ENCODE results near the gene TLCD1.

The TLCD1 gene

DNA sequence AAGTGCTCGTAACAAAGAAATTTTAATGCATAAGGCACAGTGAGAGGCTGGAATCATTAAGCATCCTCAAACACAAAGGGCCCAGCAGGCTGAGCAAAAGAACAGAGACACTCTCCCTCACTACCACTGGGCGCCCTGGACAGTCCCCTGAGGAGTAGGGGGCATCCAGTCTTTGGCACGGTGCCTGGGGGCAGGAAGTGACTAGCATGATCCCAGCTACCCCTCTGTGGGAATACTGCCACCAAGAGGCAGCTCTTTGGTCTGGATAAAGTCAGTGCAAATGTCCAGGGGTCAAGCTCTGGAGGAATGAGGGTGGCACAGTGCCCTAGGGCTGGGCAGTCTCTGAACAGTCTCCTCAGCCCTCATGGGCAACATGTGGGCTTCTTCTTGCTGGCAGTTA lies 11.8 kb downstream of the TLCD1 start:
- no peak for DNase-seq (ENCODE audit: low read depth in 1 of 2, low spot score in 1 of 2)

DNA sequence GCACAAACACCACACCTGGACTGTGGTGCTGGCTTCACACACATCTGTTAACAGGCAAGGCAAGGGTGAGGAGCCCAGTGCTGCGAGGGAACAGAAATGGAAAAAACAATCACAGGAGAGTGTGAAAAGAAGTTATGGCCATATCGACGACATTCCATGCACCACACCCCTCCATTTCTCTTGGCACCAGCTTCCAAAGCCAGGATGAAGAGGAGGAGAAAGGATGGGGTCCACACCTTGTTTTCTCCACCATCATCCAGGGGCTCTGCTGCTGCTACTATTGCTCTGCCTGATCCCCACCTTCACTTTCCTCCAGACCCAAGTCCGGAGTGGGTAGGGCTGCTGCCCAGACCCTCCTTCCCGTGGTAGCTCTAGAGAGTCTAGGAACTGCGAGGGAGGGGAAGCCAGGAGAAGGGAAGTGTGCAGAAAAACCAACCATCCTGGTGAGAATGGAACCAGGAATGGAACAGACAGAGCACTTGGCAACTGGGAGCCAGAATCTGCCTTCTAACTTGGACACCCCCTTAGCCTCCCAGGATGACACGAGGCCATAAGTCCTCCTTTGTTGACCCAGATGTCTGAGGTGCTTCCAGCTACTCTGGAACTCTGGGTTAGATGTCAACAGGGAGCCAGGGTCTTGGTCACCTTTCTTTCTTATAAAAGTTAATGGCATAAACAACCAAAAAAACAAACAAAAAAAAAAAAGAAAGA lies 13.2 kb downstream of the TLCD1 start:
- DNase-seq (ENCODE audit: low read depth in 1 of 2, low spot score in 1 of 2), result no peak

DNA sequence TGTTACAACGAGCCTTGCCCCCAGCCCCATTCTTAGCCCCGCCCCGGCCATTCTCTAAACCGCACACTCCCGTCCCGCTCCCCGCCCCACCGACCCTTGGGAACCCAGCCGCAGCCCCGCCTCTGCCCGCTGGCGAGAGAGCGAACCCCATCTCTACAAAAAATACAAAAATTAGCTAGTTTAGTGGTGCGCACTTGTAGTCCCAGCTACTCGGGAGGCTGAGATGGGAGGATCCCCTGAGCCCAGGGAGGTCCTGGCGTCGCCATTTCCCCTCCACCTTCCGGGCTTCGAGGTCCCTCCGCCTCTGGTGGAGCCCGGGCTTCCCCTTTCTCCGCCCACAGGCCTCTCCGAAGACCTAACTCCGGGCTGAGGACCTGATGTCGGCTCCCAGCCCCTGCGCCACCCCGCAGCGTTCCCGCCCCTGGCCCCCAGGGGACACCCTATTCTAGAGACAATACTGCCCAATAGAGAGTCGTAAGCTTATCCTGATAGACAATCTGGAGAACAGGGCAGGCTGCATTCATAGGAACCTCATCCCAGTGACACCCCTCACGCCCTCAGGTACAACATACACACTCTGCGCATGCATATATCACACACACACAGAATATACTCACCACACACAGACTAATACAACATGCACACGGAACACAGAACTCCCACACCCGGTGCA lies 13.9 kb downstream of the TLCD1 start:
- peak; percentile 34 to 51 for DNase-seq (ENCODE audit: low read depth in 1 of 2, low spot score in 1 of 2)

DNA sequence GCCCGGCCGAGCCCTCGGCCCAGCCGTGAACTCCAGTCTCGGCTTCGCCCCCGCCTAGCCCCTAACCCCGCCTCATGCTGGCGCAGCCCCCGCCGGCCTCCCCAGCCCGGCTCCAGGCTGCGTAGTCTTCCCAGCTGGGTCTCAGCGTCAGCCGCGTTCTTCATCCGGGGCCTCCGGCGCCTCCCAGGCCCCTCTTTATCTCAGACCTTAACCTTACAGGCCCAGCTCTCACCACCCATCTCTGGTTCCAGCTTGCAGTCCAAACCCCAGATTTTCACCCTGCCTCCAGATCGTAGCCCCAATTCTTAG lies 14.4 kb downstream of the TLCD1 start, which contains the start of gene PROCA1:
Gene PROCA1, minus strand, starts transcription at position 166 of the 309 bp plus-strand sequence. CDS start 228 bp downstream, outside the sequence.
- DNase-seq (ENCODE audit: low read depth in 1 of 2, low spot score in 1 of 2), result no peak

DNA sequence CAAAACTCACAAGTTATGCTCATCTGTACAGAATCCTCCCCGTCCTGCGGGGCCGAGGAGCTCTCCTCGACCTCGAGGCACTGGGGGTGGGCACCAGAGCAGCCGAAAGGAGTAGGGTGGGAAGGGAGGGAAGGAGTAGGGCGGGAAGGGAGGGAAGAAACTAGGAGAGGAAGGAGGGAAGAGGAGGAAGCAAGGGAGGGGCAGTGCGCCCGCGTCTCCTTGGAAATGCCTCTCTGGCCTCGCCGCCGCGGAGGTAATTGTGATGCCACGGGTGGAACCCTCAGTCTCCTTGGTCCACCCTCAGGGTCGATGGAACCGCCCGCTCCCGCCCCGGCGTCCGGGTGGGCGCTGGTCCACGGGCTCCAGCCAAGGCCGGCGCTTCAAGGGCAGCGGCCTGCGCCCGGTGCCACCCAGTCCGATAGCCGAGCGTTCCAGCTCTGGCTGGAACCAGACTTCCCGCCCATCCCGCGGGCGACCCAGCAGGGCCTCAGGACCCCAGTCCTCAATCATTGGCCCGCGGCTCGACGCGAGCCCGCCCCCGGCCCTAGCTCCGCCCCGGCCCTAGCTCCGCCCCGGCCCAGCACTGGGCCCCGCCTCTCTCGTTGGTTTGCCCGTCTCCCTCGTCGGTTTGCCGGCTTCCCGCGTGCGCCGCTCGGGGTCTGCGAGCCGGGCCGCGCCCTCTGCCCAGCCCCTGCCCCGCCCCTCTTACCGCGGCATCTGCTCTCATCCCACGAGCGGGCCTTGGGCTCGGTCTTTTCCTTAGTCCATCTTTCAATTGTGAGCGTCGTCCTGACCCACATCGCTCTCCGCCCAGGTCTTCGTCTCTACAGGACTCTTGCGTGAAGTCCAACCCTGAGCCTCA lies 14.9 kb downstream of the TLCD1 start:
- DNase-seq (ENCODE audit: low read depth in 1 of 2, low spot score in 1 of 2), result peak; percentile 79 to 81

DNA sequence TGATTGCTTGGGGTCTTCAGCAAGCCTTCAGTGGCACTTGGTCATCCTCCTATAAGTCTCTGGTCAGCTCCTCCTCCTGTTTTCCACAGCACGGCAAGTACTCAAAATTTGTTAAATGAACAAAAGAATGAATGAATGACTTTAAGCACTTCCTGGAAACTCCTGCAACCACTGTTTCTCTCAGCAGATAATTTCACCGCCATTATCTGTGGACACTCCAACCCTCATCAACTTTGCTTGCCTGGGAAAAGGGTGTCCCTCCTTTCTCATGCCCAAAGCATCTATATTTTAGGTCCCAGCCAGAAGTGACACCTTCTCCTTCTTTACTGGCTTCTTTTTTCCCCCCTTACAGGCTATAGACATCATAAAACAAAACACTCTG lies 18.7 kb downstream of the TLCD1 start:
- DNase-seq (ENCODE audit: low read depth in 1 of 2, low spot score in 1 of 2), result no peak

DNA sequence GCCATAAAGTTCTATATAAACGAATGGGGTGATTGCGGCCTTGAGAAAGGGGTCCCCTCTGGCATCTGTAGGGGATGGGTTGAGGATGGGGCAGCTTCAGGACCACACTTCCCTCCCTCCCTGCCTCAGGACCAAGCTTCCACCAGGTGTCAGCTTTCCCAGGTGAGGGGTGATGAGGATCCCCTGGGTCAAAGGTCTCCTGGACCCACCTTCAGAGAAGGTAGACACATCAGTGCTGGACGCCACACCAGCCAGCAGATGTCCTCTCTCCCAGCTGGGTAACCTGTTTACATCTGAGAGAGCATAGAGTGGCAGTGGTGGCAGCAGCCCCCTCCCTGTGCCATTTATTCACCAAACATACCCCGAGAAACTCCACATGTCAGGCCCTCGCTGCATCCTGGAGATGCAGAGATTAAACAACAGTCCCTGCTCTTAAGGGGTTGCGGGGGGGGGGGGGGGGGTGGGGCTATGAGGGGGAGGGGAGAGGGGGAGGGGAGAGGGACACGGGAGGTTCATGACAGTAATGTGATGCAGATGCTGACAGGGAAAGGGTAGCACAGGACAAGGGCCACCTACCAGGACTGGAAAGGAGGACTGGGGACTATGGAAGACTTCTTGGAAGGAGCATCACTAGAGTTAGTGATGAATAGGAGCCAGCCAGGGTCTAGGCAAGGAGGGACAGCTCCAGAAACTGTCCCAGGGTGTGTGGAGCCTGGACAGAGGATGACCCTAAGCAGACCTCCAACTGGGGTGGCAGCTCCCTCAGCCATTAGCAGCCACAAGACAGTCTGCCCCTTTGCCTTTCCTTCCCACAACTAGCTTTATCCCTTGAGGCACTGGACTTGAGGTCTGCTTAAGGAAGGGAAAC lies 19.3 kb downstream of the TLCD1 start:
- no peak for DNase-seq (ENCODE audit: low read depth in 1 of 2, low spot score in 1 of 2)

DNA sequence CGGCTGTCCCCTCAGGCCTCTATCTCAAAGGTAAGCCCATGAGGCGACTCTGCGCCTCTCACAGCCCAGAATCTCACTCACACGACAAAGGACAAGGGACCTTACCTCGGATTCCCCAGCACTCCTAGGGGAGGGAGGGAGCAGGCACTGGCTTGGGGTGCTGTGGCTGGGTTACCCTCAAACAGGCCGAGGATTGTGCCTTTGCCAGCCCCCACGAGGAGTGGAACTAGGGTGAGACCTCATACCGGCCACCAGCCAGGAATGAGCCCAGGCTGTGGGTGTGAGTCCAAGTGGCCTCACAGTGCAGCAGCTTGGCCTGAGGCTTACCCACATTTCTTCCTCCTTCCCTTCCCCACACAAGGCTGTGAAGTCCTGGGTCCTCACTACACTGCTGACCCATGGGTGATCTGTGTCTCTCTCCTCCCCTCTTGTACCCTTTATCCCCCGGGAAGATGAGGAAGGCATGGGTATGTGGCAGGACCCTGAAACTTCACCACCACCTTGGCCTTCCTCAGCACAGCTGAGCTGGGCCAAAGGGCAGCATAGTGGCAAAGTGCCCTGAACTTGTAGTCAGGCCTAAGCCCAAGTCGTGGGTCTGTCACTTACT lies 20.2 kb downstream of the TLCD1 start:
- DNase-seq (ENCODE audit: low read depth in 1 of 2, low spot score in 1 of 2), result no peak

DNA sequence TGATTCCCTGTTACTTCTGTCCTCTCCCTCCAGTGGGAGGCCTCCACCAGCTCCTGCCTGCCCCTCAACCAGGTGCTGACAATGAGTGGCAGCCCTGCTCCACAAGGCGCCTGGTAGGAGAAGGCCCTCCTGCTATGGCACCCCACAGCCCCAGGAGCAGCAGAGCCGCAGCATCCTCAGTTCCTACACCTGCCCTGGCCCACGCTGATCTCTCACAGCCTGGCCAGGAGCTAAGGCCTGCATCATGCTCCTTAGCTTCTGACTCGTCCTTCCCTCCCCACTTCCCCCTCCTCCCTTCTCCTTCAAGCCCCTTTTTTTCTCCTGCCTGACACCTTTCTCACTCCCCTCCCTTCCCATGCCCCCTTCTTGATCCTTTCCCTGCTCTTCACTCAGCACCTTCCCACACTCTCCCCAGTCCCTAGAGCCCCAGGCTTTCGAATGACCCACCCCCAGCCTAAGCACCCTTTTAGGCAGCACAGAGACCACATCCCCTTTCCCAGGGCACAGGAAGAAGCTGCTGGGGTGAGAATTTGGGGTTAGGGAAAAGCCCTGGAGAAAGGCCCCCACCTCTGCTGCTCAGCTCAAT lies 20.9 kb downstream of the TLCD1 start:
- no peak for DNase-seq (ENCODE audit: low read depth in 1 of 2, low spot score in 1 of 2)

DNA sequence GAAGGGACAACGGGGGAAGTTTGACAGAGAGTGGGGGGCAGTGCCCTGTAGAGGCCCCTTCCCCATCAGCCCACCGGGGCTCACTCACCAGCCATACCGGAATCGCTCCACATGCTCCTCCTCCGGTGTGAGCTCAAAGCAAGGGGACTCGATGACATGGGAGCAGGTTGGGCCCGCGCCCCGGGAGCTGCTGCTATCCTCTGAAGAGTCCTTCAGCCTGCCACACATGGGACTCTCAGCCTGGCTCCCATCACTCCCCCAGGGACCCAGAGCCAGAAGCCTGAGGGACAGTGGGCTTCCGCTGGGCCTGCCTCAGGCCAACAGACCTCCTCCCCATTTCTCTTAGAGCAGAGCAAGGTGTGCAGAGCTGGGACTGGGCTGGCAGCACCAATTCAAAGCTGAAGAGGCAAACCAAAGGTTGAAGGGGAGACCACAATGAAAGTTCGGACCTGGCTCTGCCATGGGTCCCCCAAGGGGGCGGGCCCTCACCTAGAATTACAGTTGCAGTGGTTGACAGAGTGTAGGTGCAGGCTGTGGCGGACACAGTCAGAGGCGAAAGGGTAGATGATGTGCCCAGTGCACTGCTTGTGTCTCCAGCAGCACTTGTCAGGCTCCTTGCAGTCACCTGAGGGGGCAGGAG lies 21.7 kb downstream of the TLCD1 start:
- DNase-seq (ENCODE audit: low read depth in 1 of 2, low spot score in 1 of 2), result no peak

DNA sequence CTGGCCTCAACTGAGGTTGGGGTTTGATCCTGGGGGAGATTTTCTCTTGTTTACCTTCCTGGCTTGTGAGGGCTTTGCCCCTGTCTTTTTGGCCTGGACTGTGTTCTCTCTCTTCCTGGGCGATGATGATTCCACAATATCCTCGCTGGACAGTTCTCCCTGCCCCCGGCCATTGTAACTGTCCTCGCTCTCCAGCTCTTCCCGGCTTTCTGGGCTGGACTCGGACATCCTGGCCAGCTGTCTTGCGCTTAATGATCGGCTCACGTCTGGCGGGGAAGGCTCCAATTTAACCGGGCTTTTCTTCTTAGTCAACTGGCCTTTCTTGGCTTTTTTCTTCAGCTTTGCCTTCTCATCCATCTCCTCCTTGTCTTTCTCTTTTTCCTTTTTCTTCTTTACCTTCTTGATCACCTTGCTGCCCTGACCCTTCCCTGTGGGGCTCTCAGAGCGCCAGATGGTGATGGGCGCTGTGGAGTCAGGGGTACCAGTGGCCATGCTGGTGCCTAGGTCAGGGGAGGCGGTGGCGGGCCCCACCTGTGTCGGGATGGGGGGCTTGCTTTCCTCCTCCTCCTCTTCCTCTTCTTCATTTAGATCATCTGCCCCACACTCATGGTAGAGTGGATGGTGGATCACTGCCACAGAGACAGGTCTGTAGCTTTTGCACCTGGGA lies 22.3 kb downstream of the TLCD1 start:
- no peak for DNase-seq (ENCODE audit: low read depth in 1 of 2, low spot score in 1 of 2)

DNA sequence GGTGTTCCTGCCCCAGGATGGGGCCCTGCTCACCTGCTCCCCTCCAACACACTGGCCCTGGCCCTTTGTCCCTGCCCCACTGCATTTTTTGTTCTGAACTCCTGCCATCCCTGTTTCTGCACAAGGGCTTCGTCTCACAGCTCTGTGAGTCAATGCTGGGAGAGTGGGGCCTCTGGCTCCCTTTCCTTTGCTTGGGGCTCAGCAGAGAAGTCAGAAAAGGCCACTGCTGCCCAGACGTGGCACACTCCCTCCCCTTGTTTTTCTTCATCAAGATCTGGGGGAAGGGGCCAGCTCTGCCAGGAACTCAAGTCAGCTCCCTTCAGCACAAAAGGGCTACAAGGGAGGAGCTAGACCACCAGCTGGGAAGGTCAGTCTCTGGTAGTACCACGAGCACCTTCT lies 23.3 kb downstream of the TLCD1 start:
- DNase-seq (ENCODE audit: low read depth in 1 of 2, low spot score in 1 of 2), result no peak

DNA sequence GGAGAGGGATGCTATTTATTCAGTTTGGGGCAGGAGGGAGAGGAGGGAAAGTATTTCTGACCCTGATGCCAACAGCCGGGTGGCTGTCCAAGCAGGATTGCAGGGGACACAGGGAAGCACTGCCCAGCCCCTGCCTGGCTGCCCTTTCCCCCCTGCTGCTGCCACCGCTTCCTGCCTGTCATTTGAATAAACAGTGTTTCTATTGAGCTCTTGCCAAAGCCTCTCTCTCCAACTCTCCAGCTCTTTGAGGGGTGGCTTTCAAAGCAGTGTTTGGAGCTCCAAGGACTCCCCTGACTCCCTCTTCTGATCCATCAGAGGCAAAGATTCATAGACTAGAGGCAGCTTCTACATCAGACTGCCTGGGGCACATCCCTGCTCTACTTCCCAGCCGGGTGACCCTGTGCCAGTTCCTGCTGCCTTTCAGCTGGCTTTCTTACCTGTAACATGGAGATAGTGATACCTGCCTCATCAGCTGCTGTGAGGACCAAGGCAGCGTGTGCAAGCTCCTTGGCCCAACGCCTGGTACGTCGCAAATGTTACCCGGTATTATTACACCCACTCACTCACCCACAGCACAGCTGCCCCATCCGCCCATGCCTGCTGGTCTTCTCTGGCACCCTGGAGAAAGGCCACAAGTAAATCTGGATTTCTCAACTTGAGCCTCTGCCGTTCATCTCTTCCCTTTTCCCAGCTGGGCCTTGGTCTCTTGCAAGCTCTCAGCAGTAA lies 23.8 kb downstream of the TLCD1 start:
- DNase-seq (ENCODE audit: low read depth in 1 of 2, low spot score in 1 of 2), result no peak

DNA sequence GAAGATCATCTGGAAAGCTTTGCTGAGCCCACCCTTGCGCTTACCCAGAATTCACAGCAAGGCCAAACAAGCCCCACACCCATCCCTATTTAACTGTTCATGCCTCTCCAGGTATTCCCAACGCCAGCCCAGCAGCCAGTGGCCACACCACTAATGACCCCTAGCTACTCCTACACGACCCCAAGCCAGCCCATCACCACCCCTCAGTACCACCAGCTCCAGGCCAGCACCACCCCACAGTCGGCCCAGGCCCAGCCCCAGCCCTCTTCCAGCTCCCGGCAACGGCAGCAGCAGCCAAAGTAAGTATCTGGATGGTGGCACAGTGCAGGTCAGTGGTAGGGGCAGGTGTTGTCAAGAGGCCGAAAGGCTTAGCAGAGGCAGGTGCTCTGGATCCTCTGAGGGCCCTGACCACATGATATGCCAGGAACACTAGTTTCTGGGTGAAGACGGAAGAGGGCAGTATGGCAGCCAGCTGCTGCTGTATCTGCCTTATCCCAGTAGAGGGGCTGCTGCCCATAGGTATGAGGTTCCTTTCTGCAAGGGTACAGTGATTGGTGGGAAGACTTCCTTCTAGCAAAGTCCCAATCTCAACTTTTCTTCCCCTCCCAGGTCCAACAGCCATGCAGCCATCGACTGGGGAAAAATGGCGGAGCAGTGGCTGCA lies 25.1 kb downstream of the TLCD1 start:
- DNase-seq (ENCODE audit: low read depth in 1 of 2, low spot score in 1 of 2), result no peak

DNA sequence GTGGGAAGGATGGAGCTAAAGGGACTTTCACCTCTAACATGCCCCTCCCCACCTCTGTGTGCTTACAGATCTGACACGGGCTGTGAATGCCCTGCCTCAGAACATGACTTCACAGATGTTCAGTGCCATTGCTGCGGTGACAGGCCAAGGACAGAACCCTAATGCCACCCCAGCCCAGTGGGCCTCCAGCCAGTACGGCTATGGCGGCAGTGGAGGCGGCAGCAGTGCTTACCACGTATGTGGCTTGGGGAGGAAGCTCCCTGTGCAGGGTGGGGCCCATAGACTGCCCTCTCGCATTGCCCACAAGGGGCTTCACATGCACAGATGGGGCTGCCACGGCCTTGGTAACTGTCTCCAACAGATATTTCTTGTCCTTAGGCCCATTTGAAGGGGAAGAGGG lies 25.8 kb downstream of the TLCD1 start:
- no peak for DNase-seq (ENCODE audit: low read depth in 1 of 2, low spot score in 1 of 2)

DNA sequence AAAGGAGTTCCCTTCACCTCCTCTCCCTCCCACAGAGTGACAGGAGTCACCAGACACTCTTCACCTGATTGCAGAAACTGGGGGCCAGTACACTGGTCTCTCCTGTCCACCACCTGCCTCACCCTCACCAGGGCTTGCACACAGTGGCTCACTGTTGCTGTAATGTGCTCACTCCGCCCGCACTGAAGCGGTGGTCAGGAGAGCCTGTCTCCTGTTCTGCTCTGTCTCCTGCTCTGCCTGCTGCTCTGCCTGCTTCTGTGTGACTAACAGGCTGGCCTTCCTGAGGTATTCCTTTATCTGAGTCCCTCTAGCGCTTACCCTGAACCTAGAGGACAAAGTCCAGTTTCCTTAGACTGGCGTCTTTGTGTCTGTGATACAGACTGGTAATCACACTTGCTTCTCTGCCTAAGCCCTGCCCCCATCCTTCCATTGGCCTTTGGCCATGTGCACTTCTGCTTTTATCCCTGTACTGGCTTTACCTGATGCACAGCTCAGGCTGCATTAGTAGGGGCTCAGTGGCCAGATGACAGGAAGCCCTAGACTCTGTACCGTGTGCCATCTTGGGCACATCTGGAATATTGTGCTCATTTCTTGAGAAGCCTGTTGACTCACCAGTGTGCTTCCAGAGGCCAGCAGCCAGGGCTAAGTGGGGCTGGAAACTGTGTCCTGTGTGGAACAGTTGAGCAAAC lies 27.6 kb downstream of the TLCD1 start:
- no peak for DNase-seq (ENCODE audit: low read depth in 1 of 2, low spot score in 1 of 2)

DNA sequence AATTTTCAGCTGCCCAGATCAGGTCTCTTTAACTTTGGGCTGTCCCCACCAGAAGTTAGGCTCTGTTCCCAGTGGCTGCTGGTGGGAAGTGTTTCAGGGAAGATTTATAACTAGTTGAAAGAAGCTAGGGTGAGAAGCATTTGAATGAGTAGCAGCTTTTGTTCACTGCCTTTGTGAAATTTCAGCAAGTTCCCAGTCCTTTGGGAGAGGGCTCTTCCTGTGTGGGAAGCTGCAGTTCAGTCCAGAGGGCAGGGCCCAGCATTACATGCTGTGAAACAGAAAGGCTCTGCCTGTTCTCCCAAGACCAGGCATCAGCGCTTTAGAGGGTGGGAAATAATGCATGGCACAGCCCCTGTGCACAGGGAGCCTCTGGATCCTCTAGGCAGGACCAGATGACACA lies 32.2 kb downstream of the TLCD1 start:
- no peak for DNase-seq (ENCODE audit: low read depth in 1 of 2, low spot score in 1 of 2)

DNA sequence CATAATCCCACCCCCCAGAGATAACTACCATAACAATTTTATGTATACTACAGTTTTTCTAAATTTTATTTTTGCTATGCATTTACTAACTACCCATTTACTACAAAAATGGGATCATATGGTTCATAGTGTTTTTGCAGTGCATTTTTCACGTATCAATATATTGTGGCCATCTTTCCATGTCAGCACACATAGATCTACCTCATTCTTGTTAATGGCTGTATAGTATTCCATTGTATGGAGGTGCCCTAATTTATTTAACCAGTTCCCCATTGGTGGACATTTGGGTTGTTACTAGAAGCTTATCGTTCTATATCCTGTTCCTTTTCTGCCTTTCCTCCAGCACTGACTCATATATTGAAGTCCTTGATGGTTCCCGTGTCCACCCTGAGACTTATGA lies 37.0 kb downstream of the TLCD1 start:
- DNase-seq (ENCODE audit: low read depth in 1 of 2, low spot score in 1 of 2), result no peak
